B cell (primary cell): ENCODE data around the gene SMARCC2. TPM values are rescaled to one million over a fixed set of nuclear protein-coding genes. Genes with fewer than 3 reads are reported as not detected.
A peak's percentile ranks its signal among the peaks of the same experiment; 100 is the strongest.
"Not testable (repeated sequence)": the region's sequence is repeated elsewhere in the genome, so short reads cannot be mapped to it uniquely, and the experiment has no call there.

Experiments used
- ATAC-seq: fragments of 200-7000 bp; cut with Tn5 transposase; one replicate; pipeline ENCODE4 v1.10.0; 2021; ENCODE audit warnings: low read depth, mild to moderate bottlenecking, moderate number of reproducible peaks, moderate library complexity
- CTCF ChIA-PET: fragments of 350-600 bp; sonication (Branson Sonifier 250); formaldehyde crosslinking; loops from one replicate; lab custom pipeline; 2021; ENCODE audit warnings: antibody characterized with exemption, inconsistent platforms; lab: Charles Lee
- POLR2A ChIA-PET: fragments of 350-600 bp; sonication (Branson Sonifier 250); formaldehyde crosslinking; loops from one replicate; lab custom pipeline; 2021; ENCODE audit warnings: antibody characterized with exemption; lab: Charles Lee
- DNase-seq: peaks from one replicate; pipeline ENCODE4 v3.0.0; 2013
- H2AFZ ChIP-seq: 2 replicates; pipeline ENCODE4 v1.6.1; 2012; ENCODE audit warnings: mild to moderate bottlenecking, low read depth, low read length; ENCODE audit not compliant: insufficient read depth, poor library complexity, severe bottlenecking
- H3K27ac ChIP-seq, 2 donors: 1 replicate in 1 of 2; 2 replicates in 1 of 2; pipeline ENCODE4 v1.5.1; 2012 to 2013; ENCODE audit warnings: low read length in 2 of 2, mild to moderate bottlenecking in 2 of 2, moderate library complexity in 1 of 2
- H3K27me3 ChIP-seq, 4 experiments: fragments of 200-600 bp in 1 of 4; sonication (generic) in 1 of 4; replicated peaks in 1 of 4; 1 replicate in 2 of 4; 2 replicates in 2 of 4; pipeline versions ENCODE4 v1.6.1 to v1.7.0; 2013 to 2016; ENCODE audit warnings: low read length in 3 of 4, mild to moderate bottlenecking in 2 of 4, mixed read lengths in 1 of 4, moderate library complexity in 1 of 4; ENCODE audit not compliant: insufficient read depth in 4 of 4, control insufficient read depth in 3 of 4; ENCODE audit errors: control extremely low read depth in 1 of 4
- H3K36me3 ChIP-seq, 2 experiments: replicated peaks in 1 of 2; 1 replicate in 1 of 2; 2 replicates in 1 of 2; pipeline versions ENCODE4 v1.6.1 to v1.7.1; 2013; ENCODE audit warnings: low read length in 1 of 2; ENCODE audit not compliant: insufficient read depth in 2 of 2, control insufficient read depth in 1 of 2; ENCODE audit errors: control extremely low read depth in 1 of 2, extremely low read depth in 1 of 2
- H3K4me1 ChIP-seq, 2 donors: fragments of 200-600 bp in 1 of 2; sonication (generic) in 1 of 2; 1 replicate in 1 of 2; 2 replicates in 1 of 2; pipeline versions ENCODE4 v1.5.1 to v1.6.1; 2013 to 2017; ENCODE audit warnings: low read length in 2 of 2; ENCODE audit not compliant: control insufficient read depth in 2 of 2, insufficient read depth in 2 of 2
- H3K4me2 ChIP-seq: replicated peaks from 2 replicates; pipeline ENCODE3; 2012; ENCODE audit warnings: mild to moderate bottlenecking, low read depth, low read length; ENCODE audit not compliant: poor library complexity, severe bottlenecking
- H3K4me3 ChIP-seq, 5 experiments: fragments of 200-600 bp in 1 of 5; sonication (generic) in 1 of 5; 1 replicate in 3 of 5; 2 replicates in 2 of 5; pipeline versions ENCODE4 v1.5.1 to v1.7.0; 2011 to 2016; ENCODE audit warnings: low read length in 4 of 5, mild to moderate bottlenecking in 4 of 5, low read depth in 2 of 5, control low read depth in 1 of 5, moderate library complexity in 1 of 5; ENCODE audit not compliant: insufficient read depth in 1 of 5; ENCODE audit errors: control extremely low read depth in 1 of 5, extremely low read depth in 1 of 5
- H3K79me2 ChIP-seq: fragments of 200-600 bp; sonication (generic); one replicate; pipeline ENCODE4 v1.6.0; 2016; ENCODE audit warnings: low read length; ENCODE audit not compliant: control insufficient read depth, insufficient read depth
- H3K9ac ChIP-seq: fragments of 200-600 bp; sonication (generic); 2 replicates; pipeline ENCODE4 v1.6.1; 2017; ENCODE audit warnings: mild to moderate bottlenecking, low read length, moderate library complexity
- H3K9me3 ChIP-seq, 3 donors: one replicate each; pipeline versions ENCODE4 v1.6.1 to v1.7.1; 2013; ENCODE audit warnings: low read length in 2 of 3; ENCODE audit not compliant: control insufficient read depth in 2 of 3, insufficient read depth in 1 of 3; ENCODE audit errors: control extremely low read depth in 1 of 3
- H4K20me1 ChIP-seq: 2 replicates; pipeline ENCODE4 v1.6.0; 2012; ENCODE audit warnings: mild to moderate bottlenecking, low read length; ENCODE audit not compliant: insufficient read depth, control insufficient read depth, poor library complexity, severe bottlenecking
- H3K27ac Mint-ChIP-seq: one replicate; pipeline ENCODE4 v1.8.0; 2021; ENCODE audit warnings: mixed read lengths
- H3K27me3 Mint-ChIP-seq: one replicate; pipeline ENCODE4 v1.8.0; 2021; ENCODE audit warnings: mixed read lengths
- H3K4me1 Mint-ChIP-seq: one replicate; pipeline ENCODE4 v1.8.0; 2021; ENCODE audit warnings: mixed read lengths
- H3K4me3 Mint-ChIP-seq: one replicate; pipeline ENCODE4 v1.8.0; 2021; ENCODE audit warnings: mixed read lengths
- H3K9me3 Mint-ChIP-seq: one replicate; pipeline ENCODE4 v1.8.0; 2022; ENCODE audit warnings: mixed read lengths; ENCODE audit not compliant: insufficient read depth
- EZH2 ChIP-seq: IDR thresholded peaks from 2 replicates; pipeline ENCODE4 v1.6.1; 2012; ENCODE audit warnings: borderline replicate concordance, low read depth, mild to moderate bottlenecking, moderate library complexity, low read length; ENCODE audit not compliant: insufficient read depth, poor library complexity, severe bottlenecking
- WGBS: methylation state at CpG from one replicate; pipeline ENCODE4 v1.1.5; 2013; ENCODE audit warnings: missing lambda C conversion rate; ENCODE audit not compliant: insufficient coverage; 5-methylcytosine and 5-hydroxymethylcytosine counted together
- intact Hi-C: fragments of 100-400 bp; cut with micrococcal nuclease; formaldehyde crosslinking; loops from one replicate; pipeline ENCODE4 v1.10.0; 2022
- polyA plus RNA-seq: library from polyadenylated mRNA; depleted of rRNA; stranded (reverse); fragments of >200 nt; gene quantifications from 2 replicates; pipeline ENCODE4 v1.2.3, GENCODE V29; 2012
- total RNA-seq, 2 donors: library from RNA; stranded (reverse); fragments of 120-200 nt in 1 of 2; gene quantifications; 1 replicate in 1 of 2; 2 replicates in 1 of 2; pipeline versions ENCODE4 v1.2.3 to v1.2.4, GENCODE V29; 2013 to 2022
- TF ChIP-seq, protein P1 (sequence below): fragments of 200-600 bp; IDR thresholded peaks from one replicate; pipeline ENCODE4 v1.8.0; 2022; ENCODE audit warnings: antibody characterized with exemption, mild to moderate bottlenecking

SMARCC2 gene
- total and polyA plus RNA-seq, 2 donors (not counting 1 experiment from before 2014, with no cell fraction given) = 70.4 to 198 TPM

DNA sequence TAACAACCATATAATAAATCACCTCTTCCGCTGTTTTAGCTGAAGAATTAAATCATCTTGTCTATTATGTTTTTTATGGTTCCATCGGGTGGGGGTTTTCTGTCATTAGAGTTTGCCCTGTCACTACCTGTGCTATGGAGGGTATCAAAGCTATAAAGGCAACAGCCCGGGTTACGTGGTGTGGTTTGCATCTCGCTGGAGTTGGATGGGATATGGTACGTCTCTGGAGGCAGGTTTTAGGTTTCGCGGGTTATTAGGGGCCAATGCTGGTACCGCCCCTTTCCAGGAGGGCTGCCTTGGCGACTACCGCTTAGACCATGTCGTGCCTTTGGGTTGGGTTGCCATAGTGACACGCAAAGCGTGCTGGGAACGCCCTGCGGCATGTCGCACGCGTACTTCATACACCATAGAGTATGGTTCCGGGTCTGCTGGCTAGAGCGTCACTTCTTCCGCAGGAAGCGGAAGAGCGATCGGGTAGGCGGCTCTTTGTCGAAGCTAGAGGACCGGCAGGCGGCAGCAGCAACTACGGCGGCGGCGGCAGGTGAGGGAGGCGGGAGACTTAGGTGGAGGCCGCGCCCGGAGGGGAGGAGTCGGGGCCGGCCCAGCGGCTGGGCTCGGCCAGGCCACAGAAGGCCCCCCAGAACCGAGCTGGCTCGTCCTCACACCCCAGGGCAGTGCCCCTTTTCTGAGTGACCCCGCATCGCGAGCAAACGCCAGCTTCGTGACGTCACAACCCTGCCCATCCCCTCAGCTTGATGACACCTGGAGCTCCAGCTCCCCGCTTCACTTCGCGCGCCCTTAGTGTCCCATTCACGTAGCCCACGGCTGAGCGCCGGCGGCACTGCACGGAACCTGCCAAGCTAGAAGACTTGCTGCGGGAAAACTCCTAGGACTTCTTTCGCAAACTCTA, 71.2 kb downstream of the SMARCC2 start, which contains the start of gene ZC3H10:
ZC3H10 (plus strand) TSS at position 489 of the 910 bp plus-strand sequence. CDS start 2,297 bp downstream, outside the sequence.
- Histone ChIP-seq H3K79me2 (peaks cover 48% of the 10 kb centered on the region), H2AFZ (peak within 1 kb of the TSS; percentile 79), H3K4me2 (peak within 1 kb of the TSS; percentile 85), H3K9me3 (no peaks in the 10 kb centered on the region), H3K27ac (peak within 1 kb of the TSS; percentile 94 to 95), H3K9ac (peak within 1 kb of the TSS; percentile 95), H3K4me3 (peak within 1 kb of the TSS; percentile 66 to 99 (median 97)), H3K36me3 (peaks cover 0 to 36% of the 10 kb centered on the region in 2 experiments), H4K20me1 (peaks cover 4% of the 10 kb centered on the region), H3K4me1 (peaks cover 17 to 30% of the 10 kb centered on the region in 2 donors), H3K27me3 (no peaks in the 10 kb centered on the region)
- ChIA-PET POLR2A (interaction anchor here (0.6 to 4.4 kb wide), 18 partner anchors 10 to 516 kb away, joined by 3 to 49 read pairs (median 6); partner anchors contain the start of genes ANKRD52, ESYT1, MYL6 and MYL6B), CTCF (interaction anchor here (0.6 to 13.8 kb wide), 38 partner anchors 9 to 993 kb away, joined by 3 to 247 read pairs (median 4); partner anchors contain the start of genes ANKRD52, CNPY2, ERBB3 and ESYT1)
- intact Hi-C loops = loop anchor here (1.0 to 5.0 kb wide), 17 partner anchors 8 to 1634 kb away; partner anchors contain the start of genes ANKRD52, CDK4, COQ10A and CS
- ATAC-seq (peak; percentile 76), DNase-seq (peak; percentile 99)
- Mint-ChIP-seq H3K4me1 (peaks cover 36% of the 10 kb centered on the region), H3K27me3 (no peaks in the 10 kb centered on the region), H3K4me3 (peak within 1 kb of the TSS; percentile 99), H3K9me3 (no peaks in the 10 kb centered on the region), H3K27ac (peak within 1 kb of the TSS; percentile 99)
- under 1% methylated on average over 60 of the region's 61 CpGs for WGBS
- TF ChIP-seq, protein P1, sequence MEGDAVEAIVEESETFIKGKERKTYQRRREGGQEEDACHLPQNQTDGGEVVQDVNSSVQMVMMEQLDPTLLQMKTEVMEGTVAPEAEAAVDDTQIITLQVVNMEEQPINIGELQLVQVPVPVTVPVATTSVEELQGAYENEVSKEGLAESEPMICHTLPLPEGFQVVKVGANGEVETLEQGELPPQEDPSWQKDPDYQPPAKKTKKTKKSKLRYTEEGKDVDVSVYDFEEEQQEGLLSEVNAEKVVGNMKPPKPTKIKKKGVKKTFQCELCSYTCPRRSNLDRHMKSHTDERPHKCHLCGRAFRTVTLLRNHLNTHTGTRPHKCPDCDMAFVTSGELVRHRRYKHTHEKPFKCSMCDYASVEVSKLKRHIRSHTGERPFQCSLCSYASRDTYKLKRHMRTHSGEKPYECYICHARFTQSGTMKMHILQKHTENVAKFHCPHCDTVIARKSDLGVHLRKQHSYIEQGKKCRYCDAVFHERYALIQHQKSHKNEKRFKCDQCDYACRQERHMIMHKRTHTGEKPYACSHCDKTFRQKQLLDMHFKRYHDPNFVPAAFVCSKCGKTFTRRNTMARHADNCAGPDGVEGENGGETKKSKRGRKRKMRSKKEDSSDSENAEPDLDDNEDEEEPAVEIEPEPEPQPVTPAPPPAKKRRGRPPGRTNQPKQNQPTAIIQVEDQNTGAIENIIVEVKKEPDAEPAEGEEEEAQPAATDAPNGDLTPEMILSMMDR = peak; percentile 61
- TF ChIP-seq EZH2 = no peak

DNA sequence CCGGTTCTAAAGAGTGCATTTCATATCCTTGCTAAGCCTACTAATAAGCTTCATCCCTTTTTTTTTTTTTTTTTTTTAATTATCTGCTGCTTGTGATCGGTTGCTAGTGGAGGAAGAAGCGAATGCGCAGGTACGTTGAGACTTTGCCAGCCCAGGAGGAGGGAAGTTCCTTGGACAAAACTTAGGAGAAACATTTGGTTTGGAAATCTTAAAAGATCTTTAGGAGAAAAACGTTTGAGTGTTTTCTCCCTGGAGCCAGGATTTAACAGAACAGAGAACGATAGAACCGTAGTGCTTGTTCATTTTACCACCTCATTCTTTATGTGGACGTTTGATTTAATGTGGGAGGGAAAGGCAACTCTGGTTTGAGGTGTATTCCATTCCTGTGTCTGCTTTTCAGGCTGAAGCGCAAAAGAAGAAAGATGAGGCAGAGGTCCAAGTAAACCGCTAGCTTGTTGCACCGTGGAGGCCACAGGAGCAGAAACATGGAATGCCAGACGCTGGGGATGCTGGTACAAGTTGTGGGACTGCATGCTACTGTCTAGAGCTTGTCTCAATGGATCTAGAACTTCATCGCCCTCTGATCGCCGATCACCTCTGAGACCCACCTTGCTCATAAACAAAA, 72.1 kb downstream of the SMARCC2 start:
- 4% methylated on average over 4 of the region's 16 CpGs for WGBS
- Histone ChIP-seq H3K9ac (peak overlapping the region; percentile 95), H3K36me3 (peaks cover 0 to 39% of the 10 kb centered on the region in 2 experiments), H3K4me2 (peak overlapping the region; percentile 85), H2AFZ (peak overlapping the region; percentile 83), H3K4me3 (peak overlapping the region; percentile 64 to 99 (median 97)), H3K4me1 (peaks cover 17 to 30% of the 10 kb centered on the region in 2 donors), H3K79me2 (peaks cover 40% of the 10 kb centered on the region), H3K27ac (peak overlapping the region; percentile 94 to 95)
- not testable (repeated sequence) for H3K9me3 ChIP-seq, H3K27me3 Mint-ChIP-seq, H3K27me3 ChIP-seq, H3K9me3 Mint-ChIP-seq, DNase-seq, H4K20me1 ChIP-seq, ATAC-seq
- CTCF ChIA-PET = interaction anchor here (0.9 to 13.8 kb wide), 10 partner anchors 9 to 378 kb away, joined by 3 to 247 read pairs (median 8); partner anchors contain the start of genes ESYT1, MYL6, PA2G4 and SMARCC2
- H3K4me3 Mint-ChIP-seq = peak overlapping the region; percentile 99
- intact Hi-C loops = loop anchor here (5.0 kb wide), 5 partner anchors 40 to 1635 kb away; partner anchors contain the start of genes CDK4, DNAJC14, MYL6 and PYM1
- peaks cover 34% of the 10 kb centered on the region for H3K4me1 Mint-ChIP-seq
- POLR2A ChIA-PET = interaction anchor here (0.7 to 4.4 kb wide), 11 partner anchors 10 to 288 kb away, joined by 3 to 49 read pairs (median 7); partner anchors contain the start of genes ANKRD52, CNPY2, DNAJC14 and ESYT1
- peak overlapping the region; percentile 99 for H3K27ac Mint-ChIP-seq
